LHCN-M2 (cell line): ENCODE results near the gene ST7L. TPM values are rescaled to one million over a fixed set of nuclear protein-coding genes. Genes with fewer than 3 reads are reported as not detected.

Experiments used
- DNase-seq: peaks from one replicate; pipeline ENCODE4 v3.0.0-alpha.2; 2012; ENCODE audit warnings: low read depth
- total RNA-seq: library from RNA; depleted of rRNA; stranded (reverse); fragments of >200 nt; gene quantifications from 2 replicates; pipeline ENCODE4 v1.2.3, GENCODE V29; 2014

Gene ST7L
- total RNA-seq, 1 experiment from 2014 or later: 22.3 TPM

DNA sequence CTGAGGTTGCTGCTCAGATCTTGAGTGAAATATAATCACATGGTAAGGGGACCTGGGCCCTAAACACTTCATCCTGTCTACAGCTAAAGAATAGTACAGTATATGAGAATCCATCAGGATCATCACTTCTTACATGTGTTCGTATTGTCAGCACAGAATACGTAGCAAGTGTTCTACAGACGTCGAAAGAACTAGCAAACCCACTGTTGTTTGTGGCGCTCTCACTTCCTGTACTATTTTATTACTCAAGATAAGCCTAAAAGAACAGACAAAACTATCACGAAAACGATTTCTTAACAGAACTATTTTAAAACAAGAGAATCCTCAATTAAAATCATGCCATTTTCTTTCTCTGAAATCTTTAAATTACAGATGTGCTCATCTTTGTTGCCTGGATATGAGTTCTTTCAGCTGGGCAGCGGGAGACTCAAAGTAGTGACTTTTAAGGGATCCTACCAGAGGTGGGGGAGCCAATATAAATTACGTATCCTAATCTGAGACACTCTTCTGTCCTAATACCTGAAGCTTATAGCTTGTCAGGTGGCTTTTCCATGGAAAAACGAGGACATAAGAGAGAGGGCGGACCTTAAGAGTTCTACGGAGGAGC, 724 bp downstream of the ST7L start:
- peak; percentile 22 for DNase-seq

DNA sequence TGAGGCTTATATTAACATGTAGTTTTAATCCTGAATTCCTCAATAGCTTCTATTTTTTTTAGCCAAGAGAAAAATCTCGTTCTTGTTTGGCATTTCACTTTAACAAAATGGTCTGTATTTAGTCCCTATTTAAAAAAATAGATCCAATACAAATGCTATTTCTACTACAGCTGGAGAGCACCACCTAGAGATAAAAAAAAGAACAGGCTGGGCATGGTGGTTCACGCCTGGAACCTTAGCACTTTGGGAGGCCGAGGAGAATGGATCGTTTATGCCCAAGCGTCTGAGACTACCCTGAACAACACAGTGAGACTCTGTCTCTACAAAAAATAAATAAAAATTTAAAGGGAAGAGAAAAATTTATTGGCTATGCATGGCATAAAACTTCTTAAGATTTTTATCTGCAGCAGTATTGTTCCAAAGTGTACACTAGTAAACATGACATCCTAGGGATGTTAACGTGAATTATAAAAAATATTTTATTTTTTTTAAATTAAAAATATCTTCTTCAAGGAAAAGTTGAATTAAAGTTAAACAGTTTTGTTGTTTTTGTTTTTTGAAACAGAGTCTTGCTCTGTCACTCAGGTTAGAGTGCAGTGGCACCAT, 4.4 kb downstream of the ST7L start:
- DNase-seq: peak; percentile 53

DNA sequence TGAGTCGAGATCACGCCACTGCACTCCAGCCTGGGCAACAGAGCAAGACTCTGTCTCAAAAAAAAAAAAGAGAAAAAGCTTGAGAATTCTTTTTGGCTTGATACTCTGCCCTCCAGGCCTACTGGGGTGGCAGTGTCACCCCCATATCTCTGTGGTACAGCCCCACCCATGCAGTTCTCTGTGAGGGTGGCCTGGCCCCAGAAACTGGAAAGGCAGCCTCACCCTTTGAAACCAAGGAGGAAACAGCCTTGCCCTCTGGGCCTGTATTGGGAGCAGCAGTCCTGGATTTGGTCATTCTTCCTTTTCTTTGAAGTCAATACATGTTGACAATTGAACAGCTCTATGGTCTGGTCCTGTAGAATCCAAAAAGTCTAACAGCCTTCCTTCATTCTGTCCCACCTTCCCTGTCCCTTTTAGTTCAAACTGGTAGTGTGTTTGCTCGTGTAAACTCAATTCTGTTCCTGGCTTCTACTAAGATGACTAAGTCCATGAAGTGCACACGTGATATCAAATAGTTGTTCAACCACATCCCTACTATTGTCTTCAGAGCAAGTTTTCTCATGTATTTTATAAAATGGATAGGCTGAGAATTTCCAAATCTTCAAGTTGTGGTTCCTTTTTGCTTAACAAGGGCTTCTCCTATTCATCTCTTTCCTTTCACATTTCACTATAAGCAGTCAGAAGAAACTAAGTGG, 13.2 kb downstream of the ST7L start:
- no peak for DNase-seq

GRCh38 chr1:112603541-112603940, 15.4 kb downstream of the ST7L start:
- no peak for DNase-seq

DNA sequence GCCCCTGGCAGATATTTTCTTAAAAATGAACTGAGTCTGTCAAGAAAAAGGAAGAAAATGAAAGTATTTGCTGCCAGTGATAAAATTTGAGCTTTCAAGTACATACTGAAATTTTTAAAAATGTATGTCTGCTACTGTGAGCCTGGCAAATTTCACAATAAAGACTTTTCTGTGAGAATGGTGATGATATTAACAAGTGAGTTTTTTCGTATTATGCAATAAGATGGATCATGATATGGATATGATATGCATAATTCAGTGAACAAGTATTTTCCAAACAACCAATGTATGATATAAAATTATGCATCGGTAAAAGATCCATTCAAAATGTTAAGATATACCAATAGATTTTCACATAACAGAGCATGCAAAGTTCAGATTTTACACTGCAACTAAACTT, 15.9 kb downstream of the ST7L start:
- DNase-seq: no peak

GRCh38 chr1:112599477-112599876, 19.5 kb downstream of the ST7L start:
- no peak for DNase-seq

DNA sequence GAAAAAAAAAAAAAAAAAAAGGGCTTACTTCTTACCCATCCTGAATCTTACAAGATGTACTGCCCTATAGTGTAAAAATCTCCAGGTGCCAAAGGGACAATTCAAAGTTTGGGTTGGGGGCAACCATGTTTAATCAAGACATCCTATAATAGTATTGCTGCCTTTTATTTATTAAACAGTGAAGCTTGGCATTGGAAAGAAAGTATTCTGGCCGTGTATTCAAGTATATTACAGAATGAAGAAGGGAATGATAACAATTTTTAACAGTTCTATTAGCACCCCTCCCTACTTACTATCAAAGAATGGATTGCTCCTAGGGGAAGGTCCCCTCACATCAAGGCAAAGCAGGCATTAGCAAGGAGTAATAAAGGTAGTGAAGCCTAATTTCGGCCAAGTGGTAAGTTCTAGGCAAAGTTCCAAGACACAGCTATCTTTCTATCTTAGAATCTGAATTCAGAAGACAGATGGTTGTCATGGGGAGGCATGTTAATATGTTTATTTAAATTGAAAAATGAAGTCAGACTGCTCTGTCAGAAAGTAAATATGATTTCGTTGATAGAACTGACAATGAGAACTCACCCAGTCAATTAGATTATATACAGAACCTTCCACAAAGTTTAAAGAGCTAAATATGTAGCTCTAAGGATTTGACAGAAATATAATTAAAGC, 24.6 kb downstream of the ST7L start:
- no peak for DNase-seq

GRCh38 chr1:112589766-112590165, 29.2 kb downstream of the ST7L start:
- no peak for DNase-seq

DNA sequence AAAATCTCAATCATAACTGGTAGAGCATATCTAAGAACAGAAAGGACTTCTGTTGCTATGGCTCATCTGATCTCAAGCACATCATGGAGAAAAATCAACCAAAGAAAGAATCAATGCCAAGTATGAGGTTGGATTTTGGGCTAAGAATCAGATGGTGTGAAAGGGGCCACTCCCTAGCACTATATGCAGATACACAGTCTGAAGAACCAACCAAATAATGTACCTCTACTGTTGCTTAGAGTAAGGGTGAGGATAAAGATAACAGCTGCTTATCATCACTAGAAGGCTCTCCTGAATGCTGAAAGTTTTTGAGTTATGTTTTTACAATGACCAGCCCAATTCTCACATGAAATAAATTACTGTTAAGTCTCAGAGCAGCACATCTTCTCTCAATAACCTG, 35.6 kb downstream of the ST7L start:
- DNase-seq: no peak

DNA sequence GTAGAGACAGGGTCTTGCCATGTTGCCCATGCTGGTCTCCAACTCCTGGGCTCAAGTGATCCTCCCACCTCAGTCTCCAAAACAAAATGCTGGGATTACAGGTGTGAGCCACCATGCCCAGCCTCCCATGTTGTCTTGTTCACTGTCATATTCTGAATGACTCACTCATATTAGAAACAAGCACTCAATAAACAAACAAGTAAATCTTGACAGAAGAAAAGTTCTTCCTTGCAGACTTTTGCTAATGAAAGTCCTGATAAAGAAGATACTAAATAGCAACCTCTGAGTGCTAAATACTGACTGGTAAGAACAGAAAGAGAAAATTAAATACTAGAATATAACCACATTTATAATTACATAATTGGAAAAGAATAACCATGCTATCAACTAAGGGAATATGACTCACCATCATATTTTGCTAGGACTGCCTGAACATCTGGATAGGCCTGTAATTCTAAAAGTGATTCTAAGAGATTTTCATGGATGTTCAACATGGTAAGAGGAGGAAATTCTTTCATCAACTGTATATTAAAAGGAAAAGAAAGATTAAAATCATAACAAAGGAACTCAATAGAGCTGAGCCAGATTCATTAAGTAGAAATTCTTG, 37.3 kb downstream of the ST7L start:
- DNase-seq: peak; percentile 5

- DNase-seq: no peak
Measured at GRCh38 chr1:112579801-112580510, 39.0 kb downstream of the ST7L start.

- DNase-seq: no peak
Measured at GRCh38 chr1:112576240-112576639, 42.7 kb downstream of the ST7L start.

DNA sequence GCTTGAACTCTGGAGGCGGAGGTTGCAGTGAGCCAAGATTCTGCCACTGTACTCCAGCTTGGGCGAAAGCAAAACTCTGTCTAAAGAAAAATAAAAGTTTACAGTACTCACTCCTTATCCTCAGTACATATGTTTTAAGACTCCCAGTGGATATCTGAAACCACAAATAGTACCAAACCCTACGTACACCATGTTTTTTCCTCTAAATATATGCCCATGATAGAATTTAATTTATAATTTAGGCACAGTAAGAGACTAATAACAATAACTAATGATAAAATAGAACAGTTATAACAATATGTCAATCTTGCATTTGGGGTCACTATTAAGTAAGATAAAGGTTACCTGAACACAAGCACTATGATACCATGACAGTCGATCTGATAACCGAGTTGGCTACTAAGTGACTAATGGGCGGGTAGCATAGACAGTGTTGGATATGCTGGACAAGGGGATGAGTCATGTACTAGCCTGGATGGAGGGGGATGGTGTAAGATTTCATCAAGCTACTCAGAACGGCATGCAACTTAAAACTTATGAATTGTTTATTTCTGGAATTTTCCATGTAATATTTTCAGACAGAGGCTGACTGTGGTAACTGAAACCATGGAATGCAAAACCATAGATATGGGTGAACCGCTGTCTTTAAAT, 43.7 kb downstream of the ST7L start:
- DNase-seq: peak; percentile 90

DNA sequence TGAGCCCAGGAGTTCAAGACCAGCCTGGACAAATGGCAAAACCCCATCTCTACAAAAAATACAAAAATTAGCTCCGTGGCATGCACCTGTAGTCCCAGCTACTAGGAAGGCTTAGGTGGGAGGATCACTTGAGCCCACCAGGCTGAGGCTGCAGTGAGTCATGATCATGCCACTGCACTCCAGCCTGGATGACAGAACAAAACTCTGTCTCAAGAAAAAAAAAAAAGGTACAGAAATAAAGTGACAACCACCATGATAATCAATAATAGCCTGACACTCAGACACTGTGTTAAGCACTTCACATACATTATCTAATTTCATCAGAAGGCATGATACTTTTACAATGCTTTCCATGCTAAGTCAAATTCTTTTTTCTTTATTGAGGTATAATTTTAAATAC, 53.1 kb downstream of the ST7L start:
- no peak for DNase-seq

- no peak for DNase-seq
Measured at GRCh38 chr1:112564081-112564480, 54.9 kb downstream of the ST7L start.

- no peak for DNase-seq
Measured at GRCh38 chr1:112563341-112563740, 55.6 kb downstream of the ST7L start.

DNA sequence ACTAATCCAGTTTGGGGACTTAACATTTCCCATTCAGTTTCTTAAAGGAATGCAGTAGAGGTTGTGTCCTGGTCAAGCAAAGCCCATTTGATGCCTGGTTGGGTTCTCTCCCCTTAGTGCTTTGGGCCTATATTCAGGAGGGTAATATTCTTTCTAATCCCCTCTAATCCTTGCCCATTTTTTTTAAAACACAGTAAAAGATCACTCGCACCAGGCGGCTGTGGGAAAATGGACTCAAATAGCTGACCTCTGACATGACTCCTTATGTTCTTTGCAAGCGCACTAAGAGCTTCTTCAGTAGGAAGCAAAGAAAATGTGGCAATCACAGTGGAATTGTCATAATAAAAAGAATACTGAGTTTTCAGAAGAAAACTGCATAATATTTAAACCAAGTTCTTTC, 60.3 kb downstream of the ST7L start:
- DNase-seq: no peak

DNA sequence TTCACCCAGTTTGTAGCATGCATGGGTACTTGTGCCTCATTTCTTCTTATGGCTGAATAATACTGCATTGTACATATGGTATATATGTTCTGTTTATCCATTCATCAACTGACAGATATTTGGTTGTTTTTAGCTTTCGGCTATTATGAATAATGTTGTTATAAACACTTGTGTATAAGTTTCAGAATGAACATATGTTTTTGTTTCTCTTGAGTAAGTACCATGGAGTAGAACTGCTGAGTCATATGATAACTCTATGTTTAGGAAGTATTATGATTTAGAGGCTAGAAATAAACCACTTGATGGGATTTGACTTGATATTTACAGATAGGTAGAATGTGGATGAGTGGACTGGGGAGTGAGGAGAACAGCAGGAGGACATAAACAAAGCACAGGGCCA, 61.6 kb downstream of the ST7L start:
- peak; percentile 44 for DNase-seq

- DNase-seq: no peak
Measured at GRCh38 chr1:112554411-112554810, 64.5 kb downstream of the ST7L start.

GRCh38 chr1:112549590-112549989, 69.4 kb downstream of the ST7L start:
- DNase-seq: no peak

DNA sequence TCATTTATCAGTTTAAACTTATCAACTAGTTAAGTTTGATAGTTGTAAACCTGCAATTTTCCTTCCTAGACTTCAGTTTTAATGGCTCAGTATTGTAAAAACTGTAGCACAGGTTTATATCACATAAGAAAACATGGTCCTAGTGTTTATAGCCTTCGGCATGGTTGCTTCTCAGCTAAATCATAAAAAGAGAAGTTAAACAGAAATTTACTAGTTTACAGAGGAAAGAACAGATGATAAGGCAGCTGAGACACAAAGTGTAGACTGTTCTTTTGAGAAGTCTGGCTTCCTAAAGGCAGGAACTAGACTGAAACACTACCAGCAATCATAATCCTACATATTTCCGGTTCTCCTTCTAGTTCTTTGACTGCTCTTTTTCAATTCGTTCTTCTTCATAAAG, 70.4 kb downstream of the ST7L start:
- DNase-seq: no peak
